Measurements from ENCODE around the gene KLF3.

KLF3 gene

GRCh38 chr4:38747629-38748028 lies 83.6 kb downstream of the KLF3 start:
- H3K36me3 ChIP-seq (ENCODE audit: control insufficient read depth in 1 of 2, insufficient read depth in 2 of 2, low read length in 2 of 2): no peaks in the 10 kb centered on the region
- H3K4me1 ChIP-seq (ENCODE audit: control insufficient read depth in 1 of 2, insufficient read depth in 2 of 2, low read length in 2 of 2): no peaks in the 10 kb centered on the region
- no peaks in the 10 kb centered on the region for H3K27me3 ChIP-seq (ENCODE audit: low read depth, low read length)
- H3K9me3 ChIP-seq (ENCODE audit: control insufficient read depth in 1 of 2, low read length in 2 of 2): no peaks in the 10 kb centered on the region
- no peak overlapping the region for H3K4me3 ChIP-seq (ENCODE audit: low read depth in 1 of 2, low read length in 2 of 2)
- H3K27ac ChIP-seq (ENCODE audit: low read length): no peak overlapping the region

GRCh38 chr4:38749336-38749735 lies 85.3 kb downstream of the KLF3 start:
- H3K36me3 ChIP-seq (ENCODE audit: control insufficient read depth in 1 of 2, insufficient read depth in 2 of 2, low read length in 2 of 2): no peaks in the 10 kb centered on the region
- no peaks in the 10 kb centered on the region for H3K4me1 ChIP-seq (ENCODE audit: control insufficient read depth in 1 of 2, insufficient read depth in 2 of 2, low read length in 2 of 2)
- H3K27me3 ChIP-seq (ENCODE audit: low read depth, low read length): no peaks in the 10 kb centered on the region
- H3K4me3 ChIP-seq (ENCODE audit: low read depth in 1 of 2, low read length in 2 of 2): no peak overlapping the region
- H3K27ac ChIP-seq (ENCODE audit: low read length): no peak overlapping the region
- H3K9me3 ChIP-seq (ENCODE audit: control insufficient read depth in 1 of 2, low read length in 2 of 2): no peaks in the 10 kb centered on the region
